ENCODE data around the gene RMRP. TPM values are rescaled to one million over a fixed set of nuclear protein-coding genes. Genes with fewer than 3 reads are reported as not detected.

RMRP gene
- total and polyA plus RNA-seq, 9 of the 15 experiments (the other 6 are each of a cell fraction or from before 2014, with no cell fraction given) = 75.7 to 89,974 (median 13,378) TPM; not detected in 3

GRCh38 chr9:35675732-35676392 lies 18.0 kb upstream of the RMRP start (continued):
- TF ChIP-seq ZNF512 (tag; IDR thresholded peaks at IDR 0.05) (no peak), ZNF830 (CRISPR knock-in tag; IDR thresholded peaks at IDR 0.05) (no peak), FOXO4 (CRISPR knock-in tag; IDR thresholded peaks at IDR 0.05) (no peak), FOXK1 (CRISPR knock-in tag; IDR thresholded peaks at IDR 0.05; ENCODE audit: borderline replicate concordance) (no peak)

GRCh38 chr9:35675204-35675603 lies 17.4 kb upstream of the RMRP start:
- no TSS peak for BruUV-seq (replicated peaks)
- Histone ChIP-seq H2AFZ (ENCODE audit: low read depth, low read length) (no peak overlapping the region), H3K4me3 (no peak overlapping the region), H3K9me1 (ENCODE audit: control insufficient read depth, insufficient read depth, low read length) (no peaks in the 10 kb centered on the region), H3K4me2 (ENCODE audit: insufficient read depth, low read length) (no peak overlapping the region; the same call in 1 of the 2 replicates), H3K27ac (ENCODE audit: extremely low read depth, low read depth, low read length) (no peak overlapping the region), H3K4me1 (replicated peaks in 1 of 2; ENCODE audit: control insufficient read depth in 2 of 2, insufficient read depth in 2 of 2, low read length in 2 of 2) (peaks cover 0 to 15% of the 10 kb centered on the region in 2 experiments; a peak in 4 of 5 replicates), H4K20me1 (replicated peaks; ENCODE audit: control insufficient read depth, insufficient read depth, low read length) (no peaks in the 10 kb centered on the region), H3K9me3 (replicated peaks; ENCODE audit: control insufficient read depth, insufficient read depth, low read depth, low read length) (no peaks in the 10 kb centered on the region), H3K36me3 (ENCODE audit: control insufficient read depth, insufficient read depth, low read length) (no peaks in the 10 kb centered on the region), H3K9ac (ENCODE audit: insufficient read depth in 1 of 2, low read depth in 2 of 2, low read length in 2 of 2) (no peak overlapping the region), H3K79me2 (ENCODE audit: control insufficient read depth, insufficient read depth, low read length) (no peaks in the 10 kb centered on the region), H3K27me3 (ENCODE audit: control insufficient read depth in 2 of 2, insufficient read depth in 2 of 2, low read length in 2 of 2) (no peaks in the 10 kb centered on the region)
- ATAC-seq (no peak), FAIRE-seq (no peak), DNase-seq (ENCODE audit: extremely low read depth in 1 of 4, low spot score in 3 of 4) (no peak)
- CTCF ChIA-PET (ENCODE audit: low intra/inter-chr PET ratio) = no interaction called here
- in situ Hi-C loops (cut with MboI) (no loop called here), intact Hi-C loops (cut with micrococcal nuclease) (no loop called here)
- 59% methylated on average over 12 of the region's 13 CpGs for WGBS (ENCODE audit: insufficient coverage, low coverage, missing lambda C conversion rate)
- TF ChIP-seq LCOR (CRISPR knock-in tag; IDR thresholded peaks at IDR 0.05) (no peak), C11orf30 (IDR thresholded peaks at IDR 0.05; ENCODE audit: low read depth) (no peak), PCBP1 (IDR thresholded peaks at IDR 0.05; ENCODE audit: low read depth, low read length, poor library complexity, severe bottlenecking) (no peak)
- POLR2A ChIA-PET = interaction anchor here (1.0 kb wide), 1 partner anchor 16 kb away, joined by 4 read pairs; no protein-coding TSS in a partner anchor
